NCI-H2171 (cell line): ENCODE data around the gene NRM.
"Not testable (repeated sequence)": the region's sequence is repeated elsewhere in the genome, so short reads cannot be mapped to it uniquely, and the experiment has no call there.

Experiments used
- DNase-seq: peaks from one replicate; lab custom pipeline; 2025; lab: John Stamatoyannopoulos, UW

The NRM gene

GRCh38 chr6:30687659-30688431 is 2.9 kb downstream of the NRM start:
- no peak for DNase-seq

GRCh38 chr6:30686908-30687658 is 3.7 kb downstream of the NRM start:
- DNase-seq = peak; percentile 79

- DNase-seq = no peak
Measured at GRCh38 chr6:30686009-30686907, 4.5 kb downstream of the NRM start, which contains the start of gene PPP1R18. Gene PPP1R18 (minus strand): TSS chr6:30686645. CDS start chr6:30686018, 627 bp downstream.

GRCh38 chr6:30685157-30686008 is 5.4 kb downstream of the NRM start:
- no peak for DNase-seq

- DNase-seq = no peak
Measured at GRCh38 chr6:30684386-30685156, 6.2 kb downstream of the NRM start.

- no peak for DNase-seq
Measured at GRCh38 chr6:30683980-30684338, 6.8 kb downstream of the NRM start.

- no peak for DNase-seq
Measured at GRCh38 chr6:30683183-30683979, 7.4 kb downstream of the NRM start.

GRCh38 chr6:30682143-30683117 is 8.4 kb downstream of the NRM start:
- no peak for DNase-seq

GRCh38 chr6:30681766-30682142 is 9.0 kb downstream of the NRM start:
- no peak for DNase-seq

- DNase-seq = no peak
Measured at GRCh38 chr6:30679765-30680535, 10.8 kb downstream of the NRM start.

GRCh38 chr6:30678964-30679726 is 11.6 kb downstream of the NRM start:
- DNase-seq = no peak

GRCh38 chr6:30676660-30677285 is 14.0 kb downstream of the NRM start:
- DNase-seq = no peak

- DNase-seq = peak; percentile 88
Measured at GRCh38 chr6:30672445-30673253, 18.1 kb downstream of the NRM start, which contains the start of gene DHX16. Gene DHX16 (minus strand): TSS chr6:30673006. CDS start chr6:30672841, 165 bp downstream.

GRCh38 chr6:30670760-30671527 is 19.8 kb downstream of the NRM start:
- DNase-seq = no peak

GRCh38 chr6:30666300-30666699 is 24.5 kb downstream of the NRM start:
- DNase-seq = not testable (repeated sequence)
